ENCODE data around the gene SPON1. TPM values are rescaled to one million over a fixed set of nuclear protein-coding genes. Genes with fewer than 3 reads are reported as not detected.
"Not testable (repeated sequence)": the region's sequence is repeated elsewhere in the genome, so short reads cannot be mapped to it uniquely, and the experiment has no call there.

The SPON1 gene
- total and polyA plus RNA-seq, 11 donors, result 1.6 to 20.0 (median 6.8) TPM

- H3K4me3 ChIP-seq, result no peak overlapping the region
- no peaks in the 10 kb centered on the region for H3K9me3 ChIP-seq
- ATAC-seq (no peak), DNase-seq (no peak)
- WGBS, 4 donors, result 59 to 84% (median 75%) methylated on average over 2 of the region's 2 CpGs
- peaks cover 0 to 29% (median 2%) of the 10 kb centered on the region in 9 donors for H3K27me3 ChIP-seq
- no peak for TF ChIP-seq CTCF (IDR thresholded peaks at IDR 0.05)
- TF ChIP-seq POLR2A (IDR thresholded peaks at IDR 0.05), result no peak
- H3K36me3 ChIP-seq, result no peaks in the 10 kb centered on the region
- intact Hi-C loops (cut with DNase I), result loop anchor here in 4 of 10 donors (5.0 to 10.0 kb wide), 5 partner anchors 93 to 761 kb away; no protein-coding TSS in a partner anchor
- no peak overlapping the region for H3K27ac ChIP-seq
- H3K4me1 ChIP-seq, result peaks cover 0 to 17% (median 0%) of the 10 kb centered on the region in 12 donors
Measured at GRCh38 chr11:14245444-14245843, 282.9 kb downstream of the SPON1 start.

GRCh38 chr11:14248580-14248981, 286.1 kb downstream of the SPON1 start:
- H3K27ac ChIP-seq, result no peak overlapping the region
- intact Hi-C loops (cut with DNase I), result loop anchor here in 9 of 10 donors (2.0 to 10.0 kb wide), 8 partner anchors 96 to 764 kb away; no protein-coding TSS in a partner anchor
- no peaks in the 10 kb centered on the region for H3K9me3 ChIP-seq
- no peaks in the 10 kb centered on the region for H3K36me3 ChIP-seq
- H3K4me1 ChIP-seq, result peaks cover 0 to 18% (median 2%) of the 10 kb centered on the region in 12 donors
- TF ChIP-seq POLR2A (IDR thresholded peaks at IDR 0.05) (no peak), CTCF (IDR thresholded peaks at IDR 0.05) (peak in 1 of 12 donors; percentile 2)
- H3K4me3 ChIP-seq, result no peak overlapping the region
- no peak for DNase-seq
- H3K27me3 ChIP-seq, result peaks cover 0 to 38% (median 2%) of the 10 kb centered on the region in 9 donors
- 45 to 50% (median 46%) methylated on average over 5 of the region's 5 CpGs for WGBS, 4 donors
- ATAC-seq, result peak in 1 of 4 donors; percentile 36

GRCh38 chr11:14249121-14249963, 286.8 kb downstream of the SPON1 start:
- Histone ChIP-seq H3K27ac (no peak overlapping the region), H3K27me3 (peaks cover 0 to 43% (median 2%) of the 10 kb centered on the region in 9 donors), H3K4me3 (no peak overlapping the region), H3K36me3 (no peaks in the 10 kb centered on the region), H3K9me3 (no peaks in the 10 kb centered on the region), H3K4me1 (peaks cover 0 to 20% (median 2%) of the 10 kb centered on the region in 12 donors)
- 35 to 41% (median 38%) methylated on average over 10 of the region's 10 CpGs for WGBS, 4 donors
- intact Hi-C loops (cut with DNase I), result loop anchor here (1.0 to 10.0 kb wide), 10 partner anchors 97 to 765 kb away; no protein-coding TSS in a partner anchor
- ATAC-seq (peak in 3 of 4 donors; percentile 49 to 64 (median 51)), DNase-seq (peak in 4 of 5 donors; percentile 37 to 75 (median 53))
- peak; percentile 80 to 93 (median 90) for TF ChIP-seq CTCF (IDR thresholded peaks at IDR 0.05)
- TF ChIP-seq POLR2A (IDR thresholded peaks at IDR 0.05), result no peak

GRCh38 chr11:14251754-14252153, 289.2 kb downstream of the SPON1 start:
- no peak overlapping the region for H3K27ac ChIP-seq
- H3K4me3 ChIP-seq, result no peak overlapping the region
- 74 to 84% (median 81%) methylated on average over 4 to 5 of the region's 5 CpGs for WGBS, 4 donors
- intact Hi-C loops (cut with DNase I), result loop anchor here in 3 of 10 donors (2.0 to 5.0 kb wide), 3 partner anchors 477 to 481 kb away; no protein-coding TSS in a partner anchor
- H3K36me3 ChIP-seq, result peaks cover 0 to 1% (median 0%) of the 10 kb centered on the region in 9 donors
- H3K27me3 ChIP-seq, result peaks cover 0 to 49% (median 4%) of the 10 kb centered on the region in 9 donors
- H3K9me3 ChIP-seq, result no peaks in the 10 kb centered on the region
- H3K4me1 ChIP-seq, result peaks cover 0 to 20% (median 2%) of the 10 kb centered on the region in 12 donors
- no peak for TF ChIP-seq POLR2A (IDR thresholded peaks at IDR 0.05)
- no peak for TF ChIP-seq CTCF (IDR thresholded peaks at IDR 0.05)
- no peak for DNase-seq
- ATAC-seq, result no peak

- ATAC-seq, DNase-seq, H3K4me3 ChIP-seq, H3K9me3 ChIP-seq, H3K27ac ChIP-seq, H3K36me3 ChIP-seq: not testable (repeated sequence)
- Histone ChIP-seq H3K27me3 (peaks cover 0 to 44% (median 3%) of the 10 kb centered on the region in 9 donors), H3K4me1 (peaks cover 0 to 20% (median 2%) of the 10 kb centered on the region in 12 donors)
- intact Hi-C loops (cut with DNase I), result loop anchor here in 1 of 10 donors (5.0 kb wide), 1 partner anchor 480 kb away; no protein-coding TSS in a partner anchor
- WGBS, 4 donors, result 94 to 100% (median 97%) methylated on average over 6 to 10 of the region's 12 CpGs
Measured at GRCh38 chr11:14252501-14252900, 290.0 kb downstream of the SPON1 start.

All from heart left ventricle (tissue), 16 donors.